ENCODE results near the gene BCKDHB.

DNA sequence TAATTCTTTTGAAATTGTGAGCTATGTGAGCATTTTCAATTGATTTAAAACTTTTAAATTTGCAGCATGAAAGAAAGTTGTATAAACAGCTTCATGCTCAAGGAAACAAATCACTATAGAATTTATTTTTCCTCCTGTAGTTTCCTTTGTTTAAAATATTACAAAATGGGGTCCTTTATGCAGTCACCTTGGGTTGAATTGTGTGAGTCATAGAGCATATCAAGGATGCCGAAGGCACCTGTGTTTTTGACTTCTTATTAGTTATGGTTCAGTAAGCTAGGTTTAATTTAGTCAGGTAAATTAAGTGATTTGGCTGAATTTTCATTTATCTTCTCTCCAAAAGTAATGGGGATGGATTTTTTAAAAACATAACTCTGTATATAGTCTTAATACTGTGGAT lies 96.8 kb downstream of the BCKDHB start:
- TF ChIP-seq, protein P1, sequence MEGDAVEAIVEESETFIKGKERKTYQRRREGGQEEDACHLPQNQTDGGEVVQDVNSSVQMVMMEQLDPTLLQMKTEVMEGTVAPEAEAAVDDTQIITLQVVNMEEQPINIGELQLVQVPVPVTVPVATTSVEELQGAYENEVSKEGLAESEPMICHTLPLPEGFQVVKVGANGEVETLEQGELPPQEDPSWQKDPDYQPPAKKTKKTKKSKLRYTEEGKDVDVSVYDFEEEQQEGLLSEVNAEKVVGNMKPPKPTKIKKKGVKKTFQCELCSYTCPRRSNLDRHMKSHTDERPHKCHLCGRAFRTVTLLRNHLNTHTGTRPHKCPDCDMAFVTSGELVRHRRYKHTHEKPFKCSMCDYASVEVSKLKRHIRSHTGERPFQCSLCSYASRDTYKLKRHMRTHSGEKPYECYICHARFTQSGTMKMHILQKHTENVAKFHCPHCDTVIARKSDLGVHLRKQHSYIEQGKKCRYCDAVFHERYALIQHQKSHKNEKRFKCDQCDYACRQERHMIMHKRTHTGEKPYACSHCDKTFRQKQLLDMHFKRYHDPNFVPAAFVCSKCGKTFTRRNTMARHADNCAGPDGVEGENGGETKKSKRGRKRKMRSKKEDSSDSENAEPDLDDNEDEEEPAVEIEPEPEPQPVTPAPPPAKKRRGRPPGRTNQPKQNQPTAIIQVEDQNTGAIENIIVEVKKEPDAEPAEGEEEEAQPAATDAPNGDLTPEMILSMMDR (IDR thresholded peaks at IDR 0.05): no peak
- no peak for TF ChIP-seq POLR2AphosphoS5 (IDR thresholded peaks at IDR 0.05)
